AG10803 (cell line): Measurements from ENCODE around the gene HSD17B2.
A peak's percentile ranks its signal among the peaks of the same experiment; 100 is the strongest.

ENCODE experiments used
- DNase-seq: peaks from one replicate; pipeline ENCODE4 v3.0.0; 2010; ENCODE audit warnings: low read depth
- H3K4me3 ChIP-seq: 2 replicates; pipeline ENCODE4 v1.5.1; 2011; ENCODE audit warnings: mild to moderate bottlenecking, low read length, control low read depth
- CTCF ChIP-seq: conservative IDR thresholded peaks from 2 replicates; pipeline ENCODE4 v1.5.1; 2011; ENCODE audit warnings: mild to moderate bottlenecking, low read length, control low read depth, inconsistent platforms

HSD17B2 gene

GRCh38 chr16:82016964-82017363 is 18.1 kb upstream of the HSD17B2 start:
- no peak for TF ChIP-seq CTCF
- peak; percentile 98 for DNase-seq
- H3K4me3 ChIP-seq, result no peak overlapping the region

- no peak for DNase-seq
- no peak overlapping the region for H3K4me3 ChIP-seq
- no peak for TF ChIP-seq CTCF
Measured at GRCh38 chr16:82017911-82018568, 17.0 kb upstream of the HSD17B2 start.

DNA sequence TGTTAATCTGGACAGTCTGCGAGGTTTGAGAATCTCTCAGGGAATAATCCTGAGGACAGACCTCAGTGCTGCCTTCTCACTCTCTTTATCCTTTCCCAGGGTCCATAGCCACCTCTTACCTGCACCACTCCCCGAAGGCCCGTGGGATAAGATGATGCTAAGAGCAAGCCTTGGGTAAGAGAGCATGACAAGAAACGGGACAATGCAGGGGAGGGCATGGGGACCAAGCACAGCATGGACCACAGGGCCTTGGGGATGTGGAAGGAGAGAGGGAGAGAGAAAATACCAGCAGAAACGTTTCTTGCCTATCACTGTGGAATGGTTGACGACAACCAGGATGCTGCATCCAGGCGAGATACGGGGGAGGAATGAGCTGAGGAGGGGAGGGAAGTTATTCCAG is 15.5 kb upstream of the HSD17B2 start:
- DNase-seq, result no peak
- H3K4me3 ChIP-seq, result no peak overlapping the region
- TF ChIP-seq CTCF, result no peak

DNA sequence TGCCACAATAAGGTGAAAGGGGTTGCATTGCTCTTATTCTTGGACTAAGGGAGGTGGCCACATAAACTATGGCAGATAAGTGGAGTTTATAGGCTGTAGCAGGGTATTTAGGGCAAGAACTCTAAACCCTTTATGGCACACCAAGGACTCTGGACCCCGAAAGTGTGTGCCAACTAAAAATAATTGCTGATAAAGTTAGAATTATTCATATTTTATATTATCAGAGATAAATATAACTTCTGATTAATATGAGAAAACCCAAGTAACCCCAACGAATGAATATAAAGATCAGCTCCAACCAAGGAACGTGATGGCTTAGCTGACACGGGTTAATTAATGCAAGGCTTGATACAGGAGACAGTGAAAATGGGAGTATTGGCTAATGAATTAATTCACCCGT is 15.0 kb upstream of the HSD17B2 start:
- no peak overlapping the region for H3K4me3 ChIP-seq
- DNase-seq, result no peak
- TF ChIP-seq CTCF, result no peak

- no peak for TF ChIP-seq CTCF
- H3K4me3 ChIP-seq, result no peak overlapping the region
- DNase-seq, result no peak
Measured at GRCh38 chr16:82023206-82023605, 11.8 kb upstream of the HSD17B2 start.

DNA sequence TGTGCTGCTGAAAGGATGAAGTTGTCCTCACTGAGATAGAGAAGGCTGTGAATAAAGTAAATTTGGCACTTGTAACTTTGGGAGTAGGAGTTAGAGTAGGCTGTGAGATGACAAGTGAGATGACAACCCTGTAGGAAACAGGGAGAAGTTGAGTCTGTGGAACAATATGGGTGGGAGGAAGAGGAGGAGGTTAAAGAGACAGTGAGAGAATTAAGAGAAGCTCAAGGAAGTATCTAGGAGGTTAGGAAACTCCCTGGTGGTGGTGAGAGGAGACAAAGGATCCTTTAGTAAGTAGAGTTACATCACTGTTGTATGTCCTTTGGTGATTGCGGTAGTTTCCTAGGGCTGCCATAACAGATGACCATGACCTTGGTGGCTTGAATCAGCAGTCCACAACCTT is 10.7 kb upstream of the HSD17B2 start:
- H3K4me3 ChIP-seq, result no peak overlapping the region
- DNase-seq, result no peak
- no peak for TF ChIP-seq CTCF

DNA sequence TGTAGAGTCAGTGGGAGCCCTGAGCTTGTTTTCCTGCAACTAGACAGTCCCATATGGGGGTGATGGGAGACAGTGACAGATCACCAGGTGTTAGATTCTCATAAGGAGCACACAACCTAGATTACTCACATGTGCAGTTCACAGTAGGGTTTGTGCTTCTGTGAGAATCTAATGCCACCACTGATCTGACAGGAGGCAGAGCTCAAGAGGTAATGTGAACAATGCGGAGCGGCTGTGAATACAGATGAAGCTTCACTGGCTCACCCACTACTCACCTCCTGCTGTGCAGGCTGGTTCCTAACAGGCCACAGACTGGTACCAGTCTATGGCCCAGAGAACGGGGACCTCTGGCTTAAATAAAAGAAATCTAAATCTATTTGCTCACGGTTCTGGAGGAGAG is 10.2 kb upstream of the HSD17B2 start:
- TF ChIP-seq CTCF, result no peak
- DNase-seq, result no peak
- no peak overlapping the region for H3K4me3 ChIP-seq
